ENCODE measurements around the gene MOV10L1. TPM values are rescaled to one million over a fixed set of nuclear protein-coding genes. Genes with fewer than 3 reads are reported as not detected.
"Not testable (repeated sequence)": the region's sequence is repeated elsewhere in the genome, so short reads cannot be mapped to it uniquely, and the experiment has no call there.

MOV10L1 gene
- total RNA-seq, 1 donor from 2014 or later = 1.1 TPM

GRCh38 chr22:50200461-50201190 lies 110.8 kb downstream of the MOV10L1 start, which contains the start of gene SELENOO:
Gene SELENOO, plus strand, starts transcription at chr22:50201011. Its CDS starts 26 bp downstream, at chr22:50201037.
- H3K4me1 Mint-ChIP-seq (ENCODE audit: low read depth) = peaks cover 18% of the 10 kb centered on the region
- peak within 1 kb of the TSS; percentile 75 for H3K4me3 Mint-ChIP-seq (ENCODE audit: unreplicated experiment)
- no peaks in the 10 kb centered on the region for H3K27me3 Mint-ChIP-seq (ENCODE audit: low read depth)
- no peak within 1 kb of the TSS for H3K27ac Mint-ChIP-seq (ENCODE audit: unreplicated experiment)
- H3K9me3 Mint-ChIP-seq (ENCODE audit: low read depth) = no peaks in the 10 kb centered on the region
- DNase-seq (ENCODE audit: low spot score) = no peak
- TF ChIP-seq CTCF (IDR thresholded peaks at IDR 0.05) = peak; percentile 12
- H3K36me3 Mint-ChIP-seq (ENCODE audit: low read depth) = peaks cover 7% of the 10 kb centered on the region

- DNase-seq (ENCODE audit: low spot score) = no peak
- Mint-ChIP-seq H3K27me3 (ENCODE audit: low read depth) (no peaks in the 10 kb centered on the region), H3K27ac (ENCODE audit: unreplicated experiment) (no peak overlapping the region), H3K4me1 (ENCODE audit: low read depth) (peaks cover 20% of the 10 kb centered on the region), H3K9me3 (ENCODE audit: low read depth) (no peaks in the 10 kb centered on the region), H3K36me3 (ENCODE audit: low read depth) (peaks cover 10% of the 10 kb centered on the region), H3K4me3 (ENCODE audit: unreplicated experiment) (peak overlapping the region; percentile 75)
- no peak for TF ChIP-seq CTCF (IDR thresholded peaks at IDR 0.05)
Observed at GRCh38 chr22:50201191-50202129, 111.7 kb downstream of the MOV10L1 start.

- Mint-ChIP-seq H3K27ac (ENCODE audit: unreplicated experiment) (peak overlapping the region; percentile 13), H3K27me3 (ENCODE audit: low read depth) (no peaks in the 10 kb centered on the region), H3K36me3 (ENCODE audit: low read depth) (peaks cover 11% of the 10 kb centered on the region), H3K4me1 (ENCODE audit: low read depth) (peaks cover 21% of the 10 kb centered on the region), H3K4me3 (ENCODE audit: unreplicated experiment) (peak overlapping the region; percentile 75), H3K9me3 (ENCODE audit: low read depth) (no peaks in the 10 kb centered on the region)
- no peak for TF ChIP-seq CTCF (IDR thresholded peaks at IDR 0.05)
- DNase-seq (ENCODE audit: low spot score) = no peak
Observed at GRCh38 chr22:50202130-50202666, 112.4 kb downstream of the MOV10L1 start.

- Mint-ChIP-seq H3K36me3 (ENCODE audit: low read depth) (peaks cover 11% of the 10 kb centered on the region), H3K9me3 (ENCODE audit: low read depth) (no peaks in the 10 kb centered on the region), H3K27me3 (ENCODE audit: low read depth) (no peaks in the 10 kb centered on the region), H3K27ac (ENCODE audit: unreplicated experiment) (no peak overlapping the region), H3K4me3 (ENCODE audit: unreplicated experiment) (no peak overlapping the region), H3K4me1 (ENCODE audit: low read depth) (peaks cover 21% of the 10 kb centered on the region)
- TF ChIP-seq CTCF (IDR thresholded peaks at IDR 0.05) = no peak
- no peak for DNase-seq (ENCODE audit: low spot score)
Observed at GRCh38 chr22:50203288-50203687, 113.5 kb downstream of the MOV10L1 start.

GRCh38 chr22:50204571-50204970 lies 114.8 kb downstream of the MOV10L1 start:
- no peak for TF ChIP-seq CTCF (IDR thresholded peaks at IDR 0.05)
- Mint-ChIP-seq H3K27ac (ENCODE audit: unreplicated experiment) (no peak overlapping the region), H3K36me3 (ENCODE audit: low read depth) (peaks cover 11% of the 10 kb centered on the region), H3K4me3 (ENCODE audit: unreplicated experiment) (no peak overlapping the region), H3K4me1 (ENCODE audit: low read depth) (peaks cover 18% of the 10 kb centered on the region), H3K27me3 (ENCODE audit: low read depth) (no peaks in the 10 kb centered on the region), H3K9me3 (ENCODE audit: low read depth) (no peaks in the 10 kb centered on the region)
- DNase-seq (ENCODE audit: low spot score) = no peak

- H3K4me3 Mint-ChIP-seq (ENCODE audit: unreplicated experiment); H3K9me3 Mint-ChIP-seq (ENCODE audit: low read depth); H3K27ac Mint-ChIP-seq (ENCODE audit: unreplicated experiment); H3K27me3 Mint-ChIP-seq (ENCODE audit: low read depth); DNase-seq (ENCODE audit: low spot score): not testable (repeated sequence)
- Mint-ChIP-seq H3K36me3 (ENCODE audit: low read depth) (peaks cover 13% of the 10 kb centered on the region), H3K4me1 (ENCODE audit: low read depth) (peaks cover 17% of the 10 kb centered on the region)
Observed at GRCh38 chr22:50204998-50205397, 115.2 kb downstream of the MOV10L1 start.
